Anterior cingulate cortex (tissue), 58 donors: ENCODE data around the gene SLC5A8.
"Not testable (repeated sequence)": the region's sequence is repeated elsewhere in the genome, so short reads cannot be mapped to it uniquely, and the experiment has no call there.

Experiments used
- DNase-seq, 58 donors: peaks; one replicate each; lab custom pipeline; 2025; lab: John Stamatoyannopoulos, UW

The SLC5A8 gene

GRCh38 chr12:101173197-101173749 is 36.8 kb downstream of the SLC5A8 start:
- DNase-seq, result no peak

GRCh38 chr12:101172316-101172715 is 37.7 kb downstream of the SLC5A8 start:
- no peak for DNase-seq

DNA sequence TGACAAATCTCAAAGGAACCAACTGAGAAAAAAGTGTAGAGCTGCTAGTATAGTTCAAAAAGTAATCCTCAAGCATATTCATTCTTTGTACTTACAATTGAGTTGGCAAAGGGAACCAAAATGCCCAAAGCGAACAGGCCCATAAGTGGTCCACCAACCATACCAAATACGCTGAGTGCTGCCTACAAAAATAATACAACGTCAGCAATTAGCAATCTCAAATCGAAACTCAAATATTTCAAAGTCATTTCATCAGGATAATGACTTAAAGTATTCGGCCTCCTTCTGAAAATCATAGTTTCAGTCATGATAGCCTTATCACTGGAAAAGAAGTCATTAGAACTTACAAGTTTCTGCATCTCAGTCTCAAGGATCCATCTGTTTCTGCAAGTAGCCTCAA is 42.0 kb downstream of the SLC5A8 start:
- DNase-seq, result no peak

- DNase-seq, result no peak
These were observed 43.2 kb downstream of the SLC5A8 start for GRCh38 chr12:101166866-101167265.

DNA sequence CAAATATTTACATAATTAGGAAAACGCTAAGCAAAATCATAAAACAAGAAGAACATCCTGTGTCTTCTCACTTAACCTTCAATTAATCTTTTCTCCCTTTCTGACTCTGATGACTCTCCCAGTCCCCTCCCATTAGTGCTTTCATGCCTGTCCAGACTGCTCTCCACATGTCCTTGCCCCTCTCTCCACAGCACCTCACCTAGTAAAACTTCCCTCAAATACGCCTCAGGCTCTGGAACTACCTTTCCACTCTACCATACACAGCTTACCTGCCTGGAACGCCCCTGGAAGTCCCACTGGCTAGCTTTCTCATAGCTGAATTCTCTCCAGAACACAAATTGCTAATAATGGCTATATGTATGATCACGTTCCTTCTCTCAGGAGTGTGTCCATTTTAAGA is 44.7 kb downstream of the SLC5A8 start:
- no peak for DNase-seq

- DNase-seq, result not testable (repeated sequence)
These were observed 64.1 kb downstream of the SLC5A8 start for GRCh38 chr12:101145777-101146431.

GRCh38 chr12:101127521-101128219 is 82.4 kb downstream of the SLC5A8 start:
- DNase-seq, result no peak

DNA sequence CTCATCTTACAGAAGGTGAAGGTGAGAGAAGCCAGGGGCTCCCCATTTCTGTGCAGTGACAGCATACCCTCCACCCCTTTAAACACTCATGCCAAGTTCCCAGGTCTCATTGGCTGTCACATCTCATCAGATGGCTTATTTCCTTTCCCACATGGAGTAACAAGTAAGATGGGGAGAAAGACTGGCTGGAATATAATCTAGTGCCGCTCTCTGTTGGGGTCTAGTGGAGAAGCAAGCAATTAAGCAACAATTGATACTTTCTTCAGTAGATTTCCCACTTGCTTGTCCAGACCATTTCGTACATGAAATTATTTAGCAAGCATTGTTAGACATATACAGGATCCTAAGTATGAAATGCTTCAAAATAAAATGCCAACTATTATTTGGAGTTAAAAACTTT is 92.2 kb downstream of the SLC5A8 start:
- peak in 1 of 58 donors; percentile 1 for DNase-seq

GRCh38 chr12:101116911-101117310 is 93.1 kb downstream of the SLC5A8 start:
- no peak for DNase-seq

GRCh38 chr12:101115326-101115725 is 94.7 kb downstream of the SLC5A8 start:
- no peak for DNase-seq

GRCh38 chr12:101111441-101111840 is 98.6 kb downstream of the SLC5A8 start:
- no peak for DNase-seq

- peak in 10 of 58 donors; percentile 1 to 68 (median 12) for DNase-seq
These were observed 99.2 kb downstream of the SLC5A8 start for GRCh38 chr12:101110866-101111265.

DNA sequence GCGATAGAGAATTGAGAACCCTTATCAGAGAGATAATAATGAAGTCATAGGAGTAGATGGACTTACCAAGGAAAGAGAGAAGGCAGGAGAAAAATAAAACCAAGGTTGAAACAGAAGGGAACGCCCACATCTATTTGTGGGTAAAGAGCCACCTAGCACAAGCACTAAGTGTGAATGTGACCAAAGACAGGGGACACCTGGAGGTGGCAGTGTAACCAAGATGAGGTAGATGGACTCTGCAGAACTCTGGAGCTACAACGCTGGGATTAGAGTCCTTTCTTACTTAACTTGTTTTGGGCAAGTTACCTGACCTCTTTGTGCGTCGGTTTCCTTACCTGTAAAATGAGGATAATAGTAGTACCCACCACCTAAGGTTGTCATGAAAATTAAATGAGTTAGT is 101.9 kb downstream of the SLC5A8 start:
- no peak for DNase-seq

GRCh38 chr12:101107032-101107763 is 102.8 kb downstream of the SLC5A8 start:
- DNase-seq, result no peak
